Activated CD8-positive, alpha-beta T cell treated with anti-CD3 and anti-CD28 coated beads for 36 hours (primary cell): ENCODE data around the gene INCA1. TPM values are rescaled to one million over a fixed set of nuclear protein-coding genes. Genes with fewer than 3 reads are reported as not detected.

Experiments used
- ATAC-seq: fragments of 200-7000 bp; cut with Tn5 transposase; one replicate; pipeline ENCODE4 v1.10.0; 2021; ENCODE audit warnings: mild to moderate bottlenecking, moderate library complexity
- CTCF ChIA-PET: fragments of 350-600 bp; sonication (Branson Sonifier 250); formaldehyde crosslinking; loops from one replicate; lab custom pipeline; 2021; ENCODE audit warnings: antibody characterized with exemption; lab: Charles Lee
- POLR2A ChIA-PET: fragments of 350-600 bp; sonication (Branson Sonifier 250); formaldehyde crosslinking; loops from one replicate; lab custom pipeline; 2021; ENCODE audit warnings: antibody characterized with exemption; lab: Charles Lee
- DNase-seq: peaks from one replicate; pipeline ENCODE4 v3.0.0-alpha.2; 2020
- H3K27ac Mint-ChIP-seq: one replicate; pipeline ENCODE4 v1.8.0; 2021; ENCODE audit warnings: mild to moderate bottlenecking, mixed read lengths
- H3K27me3 Mint-ChIP-seq: one replicate; pipeline ENCODE4 v1.8.0; 2021; ENCODE audit warnings: mixed read lengths
- H3K36me3 Mint-ChIP-seq: one replicate; pipeline ENCODE4 v1.8.0; 2021; ENCODE audit warnings: low read depth, mixed read lengths
- H3K4me1 Mint-ChIP-seq: one replicate; pipeline ENCODE4 v1.8.0; 2021; ENCODE audit warnings: low read depth, mixed read lengths
- H3K4me3 Mint-ChIP-seq: one replicate; pipeline ENCODE4 v1.8.0; 2021; ENCODE audit warnings: mild to moderate bottlenecking, moderate library complexity, mixed read lengths
- H3K9me3 Mint-ChIP-seq: one replicate; pipeline ENCODE4 v1.8.0; 2021; ENCODE audit warnings: mixed read lengths
- CTCF ChIP-seq: fragments of 200-600 bp; IDR thresholded peaks from one replicate; pipeline ENCODE4 v1.8.0; 2022; ENCODE audit warnings: antibody characterized with exemption, mild to moderate bottlenecking
- intact Hi-C: fragments of 100-400 bp; cut with micrococcal nuclease; formaldehyde crosslinking; loops from one replicate; pipeline ENCODE4 v1.10.0; 2022
- total RNA-seq, 2 experiments: library from RNA; stranded (reverse); gene quantifications; one replicate each; pipeline ENCODE4 v1.2.3, GENCODE V29; 2021

The INCA1 gene
- total RNA-seq, 2 experiments from 2014 or later: 0.63 TPM; not detected in 1

GRCh38 chr17:4998027-4998731, 857 bp upstream of the INCA1 start:
- H3K4me3 Mint-ChIP-seq: peak overlapping the region; percentile 79
- intact Hi-C loops: no loop called here
- peaks cover 13% of the 10 kb centered on the region for H3K36me3 Mint-ChIP-seq
- no peaks in the 10 kb centered on the region for H3K9me3 Mint-ChIP-seq
- TF ChIP-seq CTCF: no peak
- H3K27me3 Mint-ChIP-seq: peaks cover 1% of the 10 kb centered on the region
- peak overlapping the region; percentile 25 for H3K27ac Mint-ChIP-seq
- POLR2A ChIA-PET: interaction anchor here (0.9 to 1.7 kb wide), 8 partner anchors 9 to 58 kb away, joined by 3 to 11 read pairs (median 5); partner anchors contain the start of genes PFN1, RNF167 and SLC52A1
- ATAC-seq: peak; percentile 3
- DNase-seq: peak; percentile 32
- peaks cover 17% of the 10 kb centered on the region for H3K4me1 Mint-ChIP-seq
- CTCF ChIA-PET: interaction anchor here (1.1 to 1.9 kb wide), 5 partner anchors 11 to 32 kb away, joined by 3 to 6 read pairs (median 4); no protein-coding TSS in a partner anchor

GRCh38 chr17:4994081-4994595, 3.2 kb downstream of the INCA1 start:
- H3K36me3 Mint-ChIP-seq: peaks cover 16% of the 10 kb centered on the region
- ATAC-seq (no peak), DNase-seq (no peak)
- no peaks in the 10 kb centered on the region for H3K9me3 Mint-ChIP-seq
- peaks cover 24% of the 10 kb centered on the region for H3K4me1 Mint-ChIP-seq
- TF ChIP-seq CTCF: no peak
- H3K4me3 Mint-ChIP-seq: no peak overlapping the region
- H3K27ac Mint-ChIP-seq: no peak overlapping the region
- ChIA-PET POLR2A (no interaction called here), CTCF (interaction anchor here (1.0 to 1.3 kb wide), 2 partner anchors 13 to 85 kb away, joined by 3 read pairs; no protein-coding TSS in a partner anchor)
- intact Hi-C loops: no loop called here
- peaks cover 1% of the 10 kb centered on the region for H3K27me3 Mint-ChIP-seq

- DNase-seq (peak; percentile 21), ATAC-seq (peak; percentile 10)
- no peaks in the 10 kb centered on the region for H3K9me3 Mint-ChIP-seq
- intact Hi-C loops: no loop called here
- ChIA-PET CTCF (interaction anchor here (0.7 to 1.9 kb wide), 8 partner anchors 8 to 80 kb away, joined by 3 to 12 read pairs (median 3); partner anchors contain the start of genes RNF167 and SLC25A11), POLR2A (interaction anchor here (0.6 to 6.9 kb wide), 13 partner anchors 9 to 125 kb away, joined by 3 to 75 read pairs (median 4); partner anchors contain the start of genes PFN1, RNF167, SLC25A11 and SPAG7)
- TF ChIP-seq CTCF: no peak
- H3K4me1 Mint-ChIP-seq: peaks cover 30% of the 10 kb centered on the region
- peaks cover 21% of the 10 kb centered on the region for H3K36me3 Mint-ChIP-seq
- peak overlapping the region; percentile 85 for H3K4me3 Mint-ChIP-seq
- no peaks in the 10 kb centered on the region for H3K27me3 Mint-ChIP-seq
- H3K27ac Mint-ChIP-seq: peak overlapping the region; percentile 92
Measured at GRCh38 chr17:4987767-4988567, 9.4 kb downstream of the INCA1 start.

- DNase-seq: peak; percentile 92
- POLR2A ChIA-PET: interaction anchor here (0.6 to 6.9 kb wide), 13 partner anchors 11 to 126 kb away, joined by 3 to 75 read pairs (median 4); partner anchors contain the start of genes INCA1, KIF1C, PFN1 and RNF167
Measured at GRCh38 chr17:4986951-4987766, 10.2 kb downstream of the INCA1 start, which contains the start of gene CAMTA2. CAMTA2 (minus strand) TSS chr17:4987675; CDS start chr17:4986222, 1,453 bp downstream.

More at GRCh38 chr17:4986951-4987766, 10.2 kb downstream of the INCA1 start, which contains the start of gene CAMTA2:
- peak within 1 kb of the TSS; percentile 92 for H3K27ac Mint-ChIP-seq
- peak; percentile 64 for TF ChIP-seq CTCF
- H3K27me3 Mint-ChIP-seq: no peaks in the 10 kb centered on the region
- intact Hi-C loops: no loop called here
- ATAC-seq: peak; percentile 88
- peak within 1 kb of the TSS; percentile 85 for H3K4me3 Mint-ChIP-seq
- H3K36me3 Mint-ChIP-seq: peaks cover 25% of the 10 kb centered on the region
- no peaks in the 10 kb centered on the region for H3K9me3 Mint-ChIP-seq
- CTCF ChIA-PET: interaction anchor here (0.7 to 1.8 kb wide), 9 partner anchors 10 to 78 kb away, joined by 3 to 6 read pairs (median 3); partner anchors contain the start of genes INCA1, KIF1C, RNF167 and SLC25A11
- H3K4me1 Mint-ChIP-seq: peaks cover 30% of the 10 kb centered on the region
